NCI-H1417 (cell line): ENCODE results near the gene TBC1D16.
A peak's percentile ranks its signal among the peaks of the same experiment; 100 is the strongest.

ENCODE experiments used
- DNase-seq, 3 experiments: peaks; one replicate each; lab custom pipeline; 2025; lab: John Stamatoyannopoulos, UW

Gene TBC1D16

GRCh38 chr17:79940459-79941087 lies 95.1 kb downstream of the TBC1D16 start:
- DNase-seq, result no peak

GRCh38 chr17:79939755-79940458 lies 95.8 kb downstream of the TBC1D16 start:
- no peak for DNase-seq

GRCh38 chr17:79939094-79939435 lies 96.6 kb downstream of the TBC1D16 start:
- DNase-seq, result no peak

- DNase-seq, result no peak
Measured at GRCh38 chr17:79938336-79939093, 97.2 kb downstream of the TBC1D16 start.

- no peak for DNase-seq
Measured at GRCh38 chr17:79937391-79938335, 98.0 kb downstream of the TBC1D16 start.

GRCh38 chr17:79936641-79937381 lies 98.9 kb downstream of the TBC1D16 start:
- peak in 1 of 3 experiments; percentile 14 for DNase-seq

GRCh38 chr17:79936050-79936449 lies 99.6 kb downstream of the TBC1D16 start:
- DNase-seq, result no peak

GRCh38 chr17:79935197-79935885 lies 100.3 kb downstream of the TBC1D16 start:
- no peak for DNase-seq

- no peak for DNase-seq
Measured at GRCh38 chr17:79934653-79934970, 101.1 kb downstream of the TBC1D16 start.

GRCh38 chr17:79933863-79934652 lies 101.6 kb downstream of the TBC1D16 start:
- peak in 1 of 3 experiments; percentile 25 for DNase-seq

- DNase-seq, result no peak
Measured at GRCh38 chr17:79932451-79933306, 103.0 kb downstream of the TBC1D16 start.

GRCh38 chr17:79931817-79932309 lies 103.8 kb downstream of the TBC1D16 start:
- DNase-seq, result no peak

- peak in 2 of 3 experiments; percentile 41 to 52 for DNase-seq
Measured at GRCh38 chr17:79930877-79931816, 104.5 kb downstream of the TBC1D16 start.

GRCh38 chr17:79930062-79930876 lies 105.4 kb downstream of the TBC1D16 start:
- DNase-seq, result peak in 2 of 3 experiments; percentile 46 to 56

- DNase-seq, result no peak
Measured at GRCh38 chr17:79929257-79930061, 106.2 kb downstream of the TBC1D16 start.
